D721Med (cell line): ENCODE data around the gene LGALS7.
"Not testable (repeated sequence)": the region's sequence is repeated elsewhere in the genome, so short reads cannot be mapped to it uniquely, and the experiment has no call there.

ENCODE experiments used
- DNase-seq: peaks from one replicate; pipeline ENCODE4 v3.0.0; 2011; ENCODE audit warnings: low spot score; ENCODE audit not compliant: insufficient read length
- FAIRE-seq: peaks from 2 replicates; lab custom pipeline; 2011; peaks lifted over from hg19 to GRCh38; lab: Jason Lieb, UNC
- TF ChIP-seq, protein P1 (sequence below): IDR thresholded peaks from 2 replicates; pipeline ENCODE4 v1.5.1; 2012; ENCODE audit warnings: mild to moderate bottlenecking, control low read depth; ENCODE audit not compliant: insufficient read depth; ENCODE audit errors: missing control alignments

Gene LGALS7

DNA sequence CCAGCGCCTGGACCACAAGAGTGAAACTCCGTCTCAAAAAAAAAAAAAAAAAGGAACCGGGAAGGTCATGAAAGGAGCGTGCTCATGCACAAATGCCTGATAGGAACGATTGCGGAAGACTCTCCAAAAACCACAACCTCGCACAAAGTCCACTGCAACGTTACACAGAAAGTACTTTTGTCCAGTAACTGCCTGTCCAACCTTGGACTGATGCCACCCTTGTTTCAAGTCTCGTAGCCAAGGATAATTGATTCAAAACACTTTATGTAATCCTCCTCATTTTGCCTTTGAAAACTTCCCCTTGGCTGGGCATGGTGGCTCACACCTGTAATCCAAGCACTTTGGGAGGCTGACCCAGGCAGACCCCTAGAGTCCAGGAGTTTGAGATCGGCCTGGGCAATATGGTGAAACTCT is 13.7 kb downstream of the LGALS7 start:
- DNase-seq (no peak), FAIRE-seq (no peak)
- TF ChIP-seq, protein P1, sequence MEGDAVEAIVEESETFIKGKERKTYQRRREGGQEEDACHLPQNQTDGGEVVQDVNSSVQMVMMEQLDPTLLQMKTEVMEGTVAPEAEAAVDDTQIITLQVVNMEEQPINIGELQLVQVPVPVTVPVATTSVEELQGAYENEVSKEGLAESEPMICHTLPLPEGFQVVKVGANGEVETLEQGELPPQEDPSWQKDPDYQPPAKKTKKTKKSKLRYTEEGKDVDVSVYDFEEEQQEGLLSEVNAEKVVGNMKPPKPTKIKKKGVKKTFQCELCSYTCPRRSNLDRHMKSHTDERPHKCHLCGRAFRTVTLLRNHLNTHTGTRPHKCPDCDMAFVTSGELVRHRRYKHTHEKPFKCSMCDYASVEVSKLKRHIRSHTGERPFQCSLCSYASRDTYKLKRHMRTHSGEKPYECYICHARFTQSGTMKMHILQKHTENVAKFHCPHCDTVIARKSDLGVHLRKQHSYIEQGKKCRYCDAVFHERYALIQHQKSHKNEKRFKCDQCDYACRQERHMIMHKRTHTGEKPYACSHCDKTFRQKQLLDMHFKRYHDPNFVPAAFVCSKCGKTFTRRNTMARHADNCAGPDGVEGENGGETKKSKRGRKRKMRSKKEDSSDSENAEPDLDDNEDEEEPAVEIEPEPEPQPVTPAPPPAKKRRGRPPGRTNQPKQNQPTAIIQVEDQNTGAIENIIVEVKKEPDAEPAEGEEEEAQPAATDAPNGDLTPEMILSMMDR, result no peak

DNA sequence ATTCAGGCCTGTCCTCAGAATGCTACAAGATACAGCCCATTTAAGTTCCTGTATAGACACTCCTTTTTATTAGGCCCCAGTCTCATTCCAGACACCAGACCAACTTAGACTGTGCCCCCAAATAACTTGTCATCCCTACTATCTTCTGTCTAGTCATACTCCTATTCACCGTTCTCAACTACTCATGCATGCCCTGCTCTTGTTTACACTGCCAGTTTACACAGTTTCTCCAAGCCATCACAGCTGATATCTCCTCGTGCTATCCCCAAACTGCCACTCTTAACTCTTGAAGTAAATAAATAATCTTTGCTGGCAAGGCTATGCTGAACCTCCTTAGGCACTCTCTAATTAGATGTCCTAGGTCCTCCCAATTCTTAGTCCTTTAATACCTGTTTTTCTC is 19.1 kb downstream of the LGALS7 start:
- not testable (repeated sequence) for DNase-seq, FAIRE-seq

DNA sequence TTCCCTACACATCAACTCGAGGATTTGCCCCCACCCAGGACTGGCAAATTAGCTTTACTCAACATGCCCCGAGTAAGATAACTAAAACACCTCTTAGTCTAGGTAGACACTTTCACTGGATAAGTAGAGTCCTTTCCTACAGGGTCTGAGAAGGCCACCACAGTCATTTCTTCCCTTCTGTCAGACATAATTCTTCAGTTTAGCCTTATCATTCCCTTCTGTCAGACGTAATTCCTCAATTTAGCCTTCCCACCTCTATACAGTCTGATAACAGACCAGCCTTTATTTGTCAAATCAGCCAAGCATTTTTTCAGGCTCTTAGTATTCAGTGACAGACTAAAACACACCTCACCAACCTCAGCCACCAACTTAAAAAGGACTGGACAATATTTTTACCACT is 19.5 kb downstream of the LGALS7 start:
- DNase-seq, FAIRE-seq: not testable (repeated sequence)

DNA sequence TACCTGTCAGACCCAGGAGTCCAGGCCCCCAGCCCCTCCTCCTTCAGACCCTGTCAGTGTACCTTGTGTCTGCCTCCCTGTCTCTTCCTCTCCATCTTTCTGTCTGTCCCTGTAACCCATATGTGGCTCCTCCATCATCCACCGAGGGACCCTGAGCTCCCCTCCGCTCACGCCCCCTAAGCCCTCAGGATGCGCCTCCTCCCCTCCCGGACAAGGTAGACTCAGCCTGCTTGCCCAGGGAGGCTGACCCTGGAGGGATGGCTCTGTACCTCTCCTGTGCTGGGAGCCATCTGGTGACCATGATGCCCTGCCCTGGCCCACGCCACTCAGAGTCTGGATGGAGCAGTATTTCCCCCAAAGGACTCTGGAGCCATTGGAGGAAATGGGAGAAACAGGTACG is 28.0 kb downstream of the LGALS7 start:
- TF ChIP-seq, protein P1, result no peak
- FAIRE-seq (no peak), DNase-seq (no peak)

DNA sequence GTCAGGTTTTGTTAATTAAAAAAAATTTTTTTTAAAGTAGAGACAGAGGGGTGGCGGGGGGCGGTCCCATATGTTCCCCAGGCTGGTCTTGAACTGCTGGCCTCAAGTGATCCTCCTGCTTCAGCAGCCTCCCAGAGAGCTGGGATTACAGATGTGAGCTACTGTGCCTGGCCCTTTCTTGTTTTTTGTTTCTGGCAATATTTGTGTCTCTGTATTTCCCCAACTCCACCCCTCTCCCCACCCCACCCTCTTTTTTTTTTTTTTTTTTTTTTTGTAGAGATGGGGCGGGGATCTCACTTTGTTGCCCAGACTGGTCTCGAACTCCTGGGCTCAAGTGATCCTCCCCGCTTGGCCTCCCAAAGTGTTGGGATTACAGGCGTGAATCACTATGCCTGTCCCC is 28.4 kb downstream of the LGALS7 start:
- DNase-seq (no peak), FAIRE-seq (no peak)
- TF ChIP-seq, protein P1, result no peak

DNA sequence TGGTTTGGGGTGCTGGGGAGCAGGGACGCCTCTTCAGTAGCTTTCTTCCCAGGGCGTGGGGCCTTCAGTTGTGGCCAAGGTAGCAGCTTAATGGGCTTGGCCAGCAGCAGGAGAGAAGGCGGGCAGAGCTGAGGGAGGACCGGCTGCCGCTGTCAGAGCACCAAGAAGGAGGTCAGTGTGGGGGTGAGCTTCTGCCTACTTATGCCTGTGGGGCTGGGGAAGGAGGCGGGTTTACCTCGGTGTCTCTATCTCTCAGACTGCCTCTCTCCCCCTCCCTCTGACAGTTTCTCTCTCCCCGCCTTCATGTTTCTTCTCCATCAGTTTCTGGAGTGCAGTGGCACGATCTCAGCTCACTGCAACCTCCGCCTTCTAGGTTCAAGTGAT is 29.0 kb downstream of the LGALS7 start, which contains the start of gene CAPN12:
Gene CAPN12 (minus strand): TSS at position 177 of the 384 bp plus-strand sequence. CDS start 309 bp downstream, outside the sequence.
- DNase-seq (peak; percentile 4), FAIRE-seq (no peak)
- TF ChIP-seq, protein P1, result no peak

DNA sequence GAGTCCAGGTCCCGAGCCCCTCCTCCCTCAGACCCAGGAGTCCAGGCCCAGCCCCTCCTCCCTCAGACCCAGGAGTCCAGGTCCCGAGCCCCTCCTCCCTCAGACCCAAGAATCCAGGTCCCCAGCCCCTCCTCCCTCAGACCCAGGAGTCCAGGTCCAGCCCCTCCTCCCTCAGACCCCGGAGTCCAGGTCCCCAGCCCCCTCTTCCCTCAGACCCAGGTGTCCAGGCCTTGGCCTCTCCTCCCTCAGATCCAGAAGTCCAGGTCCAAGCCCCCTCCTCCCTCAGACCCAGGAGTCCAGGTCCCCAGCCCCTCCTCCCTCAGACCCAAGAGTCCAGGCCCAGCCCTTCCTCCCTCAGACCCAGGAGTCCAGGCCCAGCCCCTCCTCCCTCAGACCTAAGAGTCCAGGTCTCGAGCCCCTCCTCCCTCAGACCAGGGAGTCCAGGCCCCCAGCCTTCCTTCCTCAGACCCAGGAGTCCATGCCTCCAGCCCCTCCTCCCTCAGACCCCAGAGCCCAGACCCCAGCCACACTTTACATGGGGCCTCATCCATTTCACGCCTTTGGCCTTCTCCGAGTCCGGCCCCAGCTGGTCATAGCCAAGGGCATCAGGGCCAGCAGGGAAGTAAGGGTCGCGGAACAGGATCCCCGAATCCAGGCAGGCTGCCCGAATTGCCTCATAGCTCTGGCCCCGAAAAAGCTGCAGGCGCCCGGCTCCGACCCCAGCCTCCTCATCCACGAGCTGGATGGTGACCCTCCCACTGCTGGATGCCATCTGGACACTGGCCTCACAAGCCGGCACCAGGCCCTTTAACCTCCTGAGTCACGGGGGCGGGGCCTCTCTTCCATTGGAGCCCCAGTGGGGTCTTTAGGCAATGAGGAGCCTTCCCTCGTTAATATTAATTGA is 29.7 kb downstream of the LGALS7 start:
- TF ChIP-seq, protein P1, result no peak
- peak; percentile 4 for DNase-seq
- FAIRE-seq, result no peak

DNA sequence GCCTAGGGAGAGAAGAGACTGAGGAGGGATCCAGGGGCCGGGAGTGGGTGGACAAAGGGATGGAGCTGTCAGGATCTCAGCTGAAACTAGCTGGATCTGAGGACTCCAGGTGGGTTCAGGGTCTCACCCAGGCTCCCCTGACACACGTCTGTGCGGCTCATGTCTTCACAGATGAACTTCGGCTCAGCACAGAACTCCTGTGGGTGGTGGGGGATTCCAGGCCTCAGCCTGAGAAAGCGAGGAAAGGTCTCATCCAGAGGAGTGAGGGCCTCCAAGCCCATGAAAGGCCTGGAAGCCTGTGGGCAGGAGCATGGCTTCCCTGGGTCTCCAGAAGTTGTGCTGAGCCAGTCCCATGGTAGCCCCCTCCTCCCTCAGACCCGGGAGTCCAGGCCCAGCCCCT is 30.4 kb downstream of the LGALS7 start:
- TF ChIP-seq, protein P1, result no peak
- DNase-seq (peak; percentile 9), FAIRE-seq (no peak)
